ENCODE results near the gene PNMA6E. TPM values are rescaled to one million over a fixed set of nuclear protein-coding genes. Genes with fewer than 3 reads are reported as not detected.
A peak's percentile ranks its signal among the peaks of the same experiment; 100 is the strongest.
"Not testable (repeated sequence)": the region's sequence is repeated elsewhere in the genome, so short reads cannot be mapped to it uniquely, and the experiment has no call there.

Gene PNMA6E
- total RNA-seq, 1 donor from 2014 or later: not detected

GRCh38 chrX:153387345-153387744, 13.8 kb downstream of the PNMA6E start:
- peaks cover under 1% of the 10 kb centered on the region for H3K4me1 ChIP-seq
- intact Hi-C loops (cut with DNase I): no loop called here
- H3K27ac ChIP-seq: no peak overlapping the region
- H3K4me3 ChIP-seq: no peak overlapping the region
- H3K27me3 ChIP-seq: no peaks in the 10 kb centered on the region
- TF ChIP-seq POLR2A (IDR thresholded peaks at IDR 0.05): no peak
- no peak for TF ChIP-seq POLR2AphosphoS5 (IDR thresholded peaks at IDR 0.05; ENCODE audit: insufficient read depth in 1 of 2, low read depth in 1 of 2)
- TF ChIP-seq CTCF (IDR thresholded peaks at IDR 0.05): no peak
- H3K36me3 ChIP-seq: no peaks in the 10 kb centered on the region
- peak; percentile 65 to 79 for DNase-seq (ENCODE audit: extremely low spot score in 2 of 2)
- H3K9me3 ChIP-seq: no peaks in the 10 kb centered on the region

GRCh38 chrX:153386097-153386496, 15.1 kb downstream of the PNMA6E start:
- Histone ChIP-seq H3K27me3 (no peaks in the 10 kb centered on the region), H3K4me1 (peaks cover 5% of the 10 kb centered on the region), H3K27ac (no peak overlapping the region), H3K9me3 (no peaks in the 10 kb centered on the region), H3K36me3 (no peaks in the 10 kb centered on the region), H3K4me3 (no peak overlapping the region)
- intact Hi-C loops (cut with DNase I): no loop called here
- DNase-seq (ENCODE audit: extremely low spot score in 2 of 2): no peak
- TF ChIP-seq POLR2AphosphoS5 (IDR thresholded peaks at IDR 0.05; ENCODE audit: insufficient read depth in 1 of 2, low read depth in 1 of 2) (no peak), CTCF (IDR thresholded peaks at IDR 0.05) (no peak), POLR2A (IDR thresholded peaks at IDR 0.05) (no peak)

- H3K9me3 ChIP-seq; H3K27ac ChIP-seq; DNase-seq (ENCODE audit: extremely low spot score in 2 of 2); H3K4me1 ChIP-seq; intact Hi-C loops (cut with DNase I); H3K4me3 ChIP-seq; H3K27me3 ChIP-seq; H3K36me3 ChIP-seq: not testable (repeated sequence)
These were observed 16.2 kb downstream of the PNMA6E start for GRCh38 chrX:153384973-153385372.

- no peaks in the 10 kb centered on the region for H3K27me3 ChIP-seq
- intact Hi-C loops (cut with DNase I): no loop called here
- no peak for TF ChIP-seq POLR2AphosphoS5 (IDR thresholded peaks at IDR 0.05; ENCODE audit: insufficient read depth in 1 of 2, low read depth in 1 of 2)
- TF ChIP-seq POLR2A (IDR thresholded peaks at IDR 0.05): no peak
- no peak for TF ChIP-seq CTCF (IDR thresholded peaks at IDR 0.05)
- H3K9me3 ChIP-seq: no peaks in the 10 kb centered on the region
- DNase-seq (ENCODE audit: extremely low spot score in 2 of 2): no peak
- no peaks in the 10 kb centered on the region for H3K36me3 ChIP-seq
- no peak overlapping the region for H3K4me3 ChIP-seq
- H3K4me1 ChIP-seq: peaks cover 5% of the 10 kb centered on the region
- no peak overlapping the region for H3K27ac ChIP-seq
These were observed 16.8 kb downstream of the PNMA6E start for GRCh38 chrX:153384390-153384789.

GRCh38 chrX:153382563-153383482, 18.3 kb downstream of the PNMA6E start:
- Histone ChIP-seq H3K27me3 (no peaks in the 10 kb centered on the region), H3K9me3 (no peaks in the 10 kb centered on the region), H3K4me1 (peaks cover 5% of the 10 kb centered on the region), H3K4me3 (no peak overlapping the region), H3K27ac (no peak overlapping the region), H3K36me3 (no peaks in the 10 kb centered on the region)
- no peak for TF ChIP-seq CTCF (IDR thresholded peaks at IDR 0.05)
- TF ChIP-seq POLR2A (IDR thresholded peaks at IDR 0.05): no peak
- no peak for TF ChIP-seq POLR2AphosphoS5 (IDR thresholded peaks at IDR 0.05; ENCODE audit: insufficient read depth in 1 of 2, low read depth in 1 of 2)
- intact Hi-C loops (cut with DNase I): no loop called here
- no peak for DNase-seq (ENCODE audit: extremely low spot score in 2 of 2)

Data from vagina (tissue), 2 donors.